ENCODE results near the gene IL4R. TPM values are rescaled to one million over a fixed set of nuclear protein-coding genes. Genes with fewer than 3 reads are reported as not detected.

Gene IL4R
- total and polyA plus RNA-seq, 2 of the 13 experiments (the other 11 are each of a cell fraction or from before 2014, with no cell fraction given) = 15.9 to 49.6 TPM

DNA sequence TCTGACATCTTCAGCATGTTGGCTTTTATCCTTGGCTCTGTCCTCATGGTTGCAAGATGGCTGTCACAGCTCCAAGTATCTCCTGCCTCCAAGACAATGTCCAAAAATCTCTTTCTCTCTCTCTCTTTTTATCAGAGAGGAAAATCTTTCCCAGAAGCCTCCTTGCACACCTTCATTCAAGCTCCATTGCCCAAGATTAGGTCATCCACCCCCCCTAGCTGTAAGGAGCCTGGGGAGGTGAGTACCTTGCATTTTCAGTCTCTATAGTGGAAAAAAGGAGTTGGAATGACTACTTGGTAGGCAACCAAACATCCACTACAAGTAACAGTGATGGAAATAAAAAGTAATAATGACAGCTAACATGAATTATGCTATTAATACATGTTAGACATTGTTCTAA is 23.2 kb upstream of the IL4R start (continued):
- TF ChIP-seq ZBTB21 (CRISPR knock-in tag; IDR thresholded peaks at IDR 0.05) = no peak
- no peak for TF ChIP-seq TSC22D2 (CRISPR knock-in tag; IDR thresholded peaks at IDR 0.05; ENCODE audit: borderline replicate concordance)

DNA sequence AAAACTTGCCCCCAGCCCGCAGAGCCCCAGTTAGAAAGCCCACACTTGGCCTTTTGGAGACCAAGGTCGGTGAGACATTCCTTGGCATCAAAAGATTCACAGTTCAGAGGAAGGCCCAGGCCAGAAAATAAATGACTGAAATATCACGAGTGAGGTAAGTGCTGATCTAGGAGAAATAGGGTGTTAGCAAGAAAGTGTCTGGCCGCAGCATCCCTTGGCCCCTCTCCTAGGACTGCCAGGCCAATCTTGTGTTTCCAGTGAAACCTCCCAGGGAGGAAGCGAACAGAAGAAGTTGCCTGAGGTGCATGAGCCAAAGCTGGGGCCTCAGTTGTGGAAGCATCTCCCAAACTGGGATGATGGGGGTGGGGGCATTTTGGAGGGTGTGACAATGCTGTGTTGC is 22.7 kb upstream of the IL4R start:
- no peak overlapping the region for H2AFZ ChIP-seq (ENCODE audit: low read length)
- H3K9ac ChIP-seq (ENCODE audit: insufficient read depth, low read depth, low read length) = no peak overlapping the region
- POLR2A ChIA-PET = no interaction called here
- intact Hi-C loops (cut with micrococcal nuclease; ENCODE audit: unreplicated experiment) = no loop called here
- no peak overlapping the region for H3K27ac ChIP-seq (ENCODE audit: extremely low read length, insufficient read depth, low read length)
- CTCF ChIA-PET (ENCODE audit: low intra/inter-chr PET ratio, low total read pairs) = no interaction called here
- DNase-seq (ENCODE audit: low spot score) (no peak), ATAC-seq (no peak), FAIRE-seq (no peak)
- H3K4me3 ChIP-seq (replicated peaks in 1 of 3; ENCODE audit: insufficient read depth in 1 of 3, low read depth in 2 of 3, low read length in 3 of 3) = no peak overlapping the region
- no peaks in the 10 kb centered on the region for H3K79me2 ChIP-seq (ENCODE audit: insufficient read depth, low read length)
- in situ Hi-C loops (cut with HindIII; ENCODE audit: extremely low pct_ligation_motif_present, low pct_unique_long_range_greater_than_20kb) = no loop called here
- no TSS peak for BruUV-seq (replicated peaks)
- no peaks in the 10 kb centered on the region for H3K9me3 ChIP-seq (ENCODE audit: low read length)
- H3K36me3 ChIP-seq (replicated peaks in 1 of 2; ENCODE audit: control insufficient read depth in 1 of 2, insufficient read depth in 2 of 2, low read length in 2 of 2) = no peaks in the 10 kb centered on the region
- TF ChIP-seq MAFK (conservative IDR thresholded peaks at IDR 0.05 in 1 of 2, IDR thresholded peaks at IDR 0.05 in 1 of 2; ENCODE audit: low read length in 2 of 2) = 0 out of 4 replicates have a peak, but pooled peaks of 1 of the 2 experiments have one; percentile 10
- TF ChIP-seq, protein P1, sequence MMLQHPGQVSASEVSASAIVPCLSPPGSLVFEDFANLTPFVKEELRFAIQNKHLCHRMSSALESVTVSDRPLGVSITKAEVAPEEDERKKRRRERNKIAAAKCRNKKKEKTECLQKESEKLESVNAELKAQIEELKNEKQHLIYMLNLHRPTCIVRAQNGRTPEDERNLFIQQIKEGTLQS (CRISPR knock-in tag; IDR thresholded peaks at IDR 0.05) = no peak
- H3K4me2 ChIP-seq (ENCODE audit: low read depth, low read length) = no peak overlapping the region
- peaks cover 0 to 9% of the 10 kb centered on the region in 2 experiments; a peak in 1 of 5 replicates for H3K27me3 ChIP-seq (ENCODE audit: control insufficient read depth in 1 of 2, insufficient read depth in 2 of 2, low read length in 2 of 2)
- WGBS (ENCODE audit: low lambda C conversion rate) = 37% methylated on average over 5 of the region's 5 CpGs
- H3K4me1 ChIP-seq (ENCODE audit: insufficient read depth, low read length) = peaks cover 10% of the 10 kb centered on the region
- no peaks in the 10 kb centered on the region for H4K20me1 ChIP-seq (ENCODE audit: insufficient read depth, low read length)

DNA sequence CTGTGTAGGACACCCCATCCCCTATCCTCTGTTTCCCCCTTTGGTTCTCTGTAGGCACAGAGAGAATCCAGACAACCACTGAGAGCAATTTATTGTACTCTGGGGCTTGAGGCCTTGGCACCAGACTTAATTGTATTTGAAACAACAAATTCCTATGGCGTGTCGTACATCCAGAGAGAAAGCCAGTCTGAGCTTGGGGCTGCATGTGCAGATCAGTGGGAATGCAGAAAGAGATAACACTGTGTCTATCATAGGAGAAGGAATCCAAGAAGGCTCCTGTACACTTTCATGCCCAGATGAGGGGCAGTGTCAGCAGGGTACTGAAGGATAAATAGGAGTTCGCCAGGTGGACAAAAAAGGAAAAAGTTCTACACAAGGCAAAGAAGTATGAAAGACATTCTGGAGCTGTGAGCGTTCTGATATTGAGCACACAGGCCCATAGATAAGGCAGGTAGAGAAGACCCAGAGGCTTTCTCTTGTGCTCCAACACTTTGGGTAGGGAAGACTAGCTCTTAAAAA is 22.0 kb upstream of the IL4R start:
- FAIRE-seq = no peak
- H3K36me3 ChIP-seq (replicated peaks in 1 of 2; ENCODE audit: control insufficient read depth in 1 of 2, insufficient read depth in 2 of 2, low read length in 2 of 2) = no peaks in the 10 kb centered on the region
- 49% methylated on average over 4 of the region's 4 CpGs for WGBS (ENCODE audit: low lambda C conversion rate)
- TF ChIP-seq ZNF75D (CRISPR knock-in tag; IDR thresholded peaks at IDR 0.05; ENCODE audit: borderline replicate concordance) = no peak
- TF ChIP-seq ZNF329 (CRISPR knock-in tag; IDR thresholded peaks at IDR 0.05; ENCODE audit: low read depth) = no peak
- TF ChIP-seq, protein P2, sequence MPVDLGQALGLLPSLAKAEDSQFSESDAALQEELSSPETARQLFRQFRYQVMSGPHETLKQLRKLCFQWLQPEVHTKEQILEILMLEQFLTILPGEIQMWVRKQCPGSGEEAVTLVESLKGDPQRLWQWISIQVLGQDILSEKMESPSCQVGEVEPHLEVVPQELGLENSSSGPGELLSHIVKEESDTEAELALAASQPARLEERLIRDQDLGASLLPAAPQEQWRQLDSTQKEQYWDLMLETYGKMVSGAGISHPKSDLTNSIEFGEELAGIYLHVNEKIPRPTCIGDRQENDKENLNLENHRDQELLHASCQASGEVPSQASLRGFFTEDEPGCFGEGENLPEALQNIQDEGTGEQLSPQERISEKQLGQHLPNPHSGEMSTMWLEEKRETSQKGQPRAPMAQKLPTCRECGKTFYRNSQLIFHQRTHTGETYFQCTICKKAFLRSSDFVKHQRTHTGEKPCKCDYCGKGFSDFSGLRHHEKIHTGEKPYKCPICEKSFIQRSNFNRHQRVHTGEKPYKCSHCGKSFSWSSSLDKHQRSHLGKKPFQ (CRISPR knock-in tag; IDR thresholded peaks at IDR 0.05; ENCODE audit: insufficient replicate concordance) = no peak
- no peak for TF ChIP-seq EZH2 (conservative IDR thresholded peaks at IDR 0.05; ENCODE audit: low read depth, low read length)
- no peak for TF ChIP-seq ELF4 (CRISPR knock-in tag; IDR thresholded peaks at IDR 0.05; ENCODE audit: borderline replicate concordance)
- TF ChIP-seq TP53 (CRISPR knock-in tag; conservative IDR thresholded peaks at IDR 0.05) = no peak
- TF ChIP-seq ZBTB20 (CRISPR knock-in tag; IDR thresholded peaks at IDR 0.05; ENCODE audit: borderline replicate concordance, low read depth) = no peak
- TF ChIP-seq, protein P3, sequence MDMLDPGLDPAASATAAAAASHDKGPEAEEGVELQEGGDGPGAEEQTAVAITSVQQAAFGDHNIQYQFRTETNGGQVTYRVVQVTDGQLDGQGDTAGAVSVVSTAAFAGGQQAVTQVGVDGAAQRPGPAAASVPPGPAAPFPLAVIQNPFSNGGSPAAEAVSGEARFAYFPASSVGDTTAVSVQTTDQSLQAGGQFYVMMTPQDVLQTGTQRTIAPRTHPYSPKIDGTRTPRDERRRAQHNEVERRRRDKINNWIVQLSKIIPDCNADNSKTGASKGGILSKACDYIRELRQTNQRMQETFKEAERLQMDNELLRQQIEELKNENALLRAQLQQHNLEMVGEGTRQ (IDR thresholded peaks at IDR 0.05; ENCODE audit: low read depth, low read length) = no peak
- TF ChIP-seq, protein P3 (CRISPR knock-in tag; IDR thresholded peaks at IDR 0.05; ENCODE audit: borderline replicate concordance) = no peak

More for the DNA sequence above, 22.0 kb upstream of the IL4R start:
- Histone ChIP-seq H3K79me2 (ENCODE audit: insufficient read depth, low read length) (no peaks in the 10 kb centered on the region), H3K4me3 (replicated peaks in 1 of 3; ENCODE audit: insufficient read depth in 1 of 3, low read depth in 2 of 3, low read length in 3 of 3) (no peak overlapping the region), H3K9ac (ENCODE audit: insufficient read depth, low read depth, low read length) (no peak overlapping the region), H3K27me3 (ENCODE audit: control insufficient read depth in 1 of 2, insufficient read depth in 2 of 2, low read length in 2 of 2) (peaks cover 0 to 9% of the 10 kb centered on the region in 2 experiments; a peak in 1 of 5 replicates), H3K27ac (ENCODE audit: extremely low read length, insufficient read depth, low read length) (no peak overlapping the region), H3K9me3 (ENCODE audit: low read length) (no peaks in the 10 kb centered on the region), H3K4me1 (ENCODE audit: insufficient read depth, low read length) (peaks cover 3% of the 10 kb centered on the region), H3K4me2 (ENCODE audit: low read depth, low read length) (no peak overlapping the region), H2AFZ (ENCODE audit: low read length) (no peak overlapping the region), H4K20me1 (ENCODE audit: insufficient read depth, low read length) (no peaks in the 10 kb centered on the region)
- DNase-seq (ENCODE audit: low spot score) (no peak), ATAC-seq (peak; percentile 52; the same call in 2 of the 3 replicates)
- CTCF ChIA-PET (ENCODE audit: low intra/inter-chr PET ratio, low total read pairs) = no interaction called here
- POLR2A ChIA-PET = interaction anchor here (0.9 kb wide), 1 partner anchor 20 kb away, joined by 3 read pairs; no protein-coding TSS in a partner anchor
- intact Hi-C loops (cut with micrococcal nuclease; ENCODE audit: unreplicated experiment) = no loop called here
- no TSS peak for BruUV-seq (replicated peaks)
- in situ Hi-C loops (cut with HindIII; ENCODE audit: extremely low pct_ligation_motif_present, low pct_unique_long_range_greater_than_20kb) = no loop called here

Data from HepG2 (cell line).